Stimulated activated CD8-positive, alpha-beta memory T cell treated with anti-CD3 and anti-CD28 coated beads, Interleukin-2, amount 100 ng/mL, for 1 hour (primary cell): ENCODE measurements around the gene TMEM25.
"Not testable (repeated sequence)": the region's sequence is repeated elsewhere in the genome, so short reads cannot be mapped to it uniquely, and the experiment has no call there.

Experiments
- DNase-seq, 2 donors: peaks; one replicate each; pipeline ENCODE4 v3.0.0-alpha.2; 2020; ENCODE audit warnings: low read depth in 2 of 2

TMEM25 gene

GRCh38 chr11:118530683-118531596, at the start of gene TMEM25:
Gene TMEM25 (plus strand): TSS chr11:118531192. CDS start chr11:118531802, 610 bp downstream.
- DNase-seq, result peak; percentile 38 to 45

- DNase-seq, result not testable (repeated sequence)
Observed at GRCh38 chr11:118481238-118481637, 49.8 kb upstream of the TMEM25 start.

DNA sequence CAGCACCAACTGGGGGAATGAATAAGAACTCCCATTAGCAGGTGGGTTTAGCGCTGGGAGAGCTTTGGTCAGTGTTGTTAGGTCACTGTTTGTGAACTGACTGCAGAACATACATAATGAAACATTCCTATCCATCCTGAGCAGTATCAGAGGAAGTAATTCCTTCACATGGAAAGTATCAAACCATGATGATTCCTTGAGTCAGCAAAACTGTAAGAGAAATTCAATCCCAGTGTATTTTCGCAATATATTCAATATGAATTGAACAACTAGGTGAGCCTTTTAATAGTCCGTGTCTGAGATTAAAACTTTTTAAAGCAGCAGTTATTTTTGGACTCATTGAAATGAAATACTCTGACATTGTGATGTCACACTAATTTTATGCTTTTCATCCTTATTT, 46.6 kb upstream of the TMEM25 start:
- no peak for DNase-seq

- DNase-seq, result no peak
Observed at GRCh38 chr11:118485273-118485672, 45.7 kb upstream of the TMEM25 start.

DNA sequence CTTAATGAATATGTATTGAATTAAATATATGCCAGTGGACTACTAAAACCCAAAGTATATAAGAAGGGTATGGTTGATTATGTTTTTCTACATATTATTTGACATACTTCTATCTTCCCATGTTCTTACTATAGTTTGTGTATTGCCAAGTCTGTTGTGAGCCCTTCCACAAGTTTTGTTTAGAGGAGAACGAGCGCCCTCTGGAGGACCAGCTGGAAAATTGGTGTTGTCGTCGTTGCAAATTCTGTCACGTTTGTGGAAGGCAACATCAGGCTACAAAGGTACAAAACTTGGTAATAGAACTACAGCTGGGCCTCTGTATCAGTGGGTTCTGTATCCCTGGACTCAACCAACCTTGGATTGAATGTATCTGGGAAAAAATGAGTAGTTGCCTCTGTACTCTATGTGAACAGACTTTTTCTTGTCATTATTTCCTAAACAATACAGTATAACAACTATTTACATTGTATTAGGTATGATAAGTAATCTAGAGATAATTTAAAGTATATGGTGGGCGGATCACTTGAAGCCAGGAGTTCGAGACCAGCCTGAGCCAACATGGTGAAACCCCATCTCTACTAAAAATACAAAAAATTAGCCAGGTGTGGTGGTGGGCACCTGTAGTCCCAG, 42.4 kb upstream of the TMEM25 start:
- DNase-seq, result peak; percentile 58 to 60

GRCh38 chr11:118491041-118491440, 40.0 kb upstream of the TMEM25 start:
- DNase-seq, result no peak

DNA sequence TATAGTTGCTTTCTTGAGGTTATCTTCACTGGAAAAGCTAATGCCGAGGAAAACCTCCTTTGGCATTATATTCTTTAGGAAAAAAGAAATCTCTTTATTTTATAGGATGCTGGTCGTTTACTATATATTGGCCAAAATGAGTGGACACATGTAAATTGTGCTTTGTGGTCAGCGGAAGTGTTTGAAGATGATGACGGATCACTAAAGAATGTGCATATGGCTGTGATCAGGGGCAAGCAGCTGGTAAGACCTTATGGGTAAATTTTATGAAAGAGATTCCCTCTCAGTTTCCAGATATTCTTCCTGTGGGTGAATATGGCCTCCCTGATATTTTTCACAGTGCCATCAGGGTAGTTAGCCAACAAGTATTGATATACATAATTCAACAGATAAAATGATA, 33.2 kb upstream of the TMEM25 start:
- no peak for DNase-seq

GRCh38 chr11:118503216-118503615, 27.8 kb upstream of the TMEM25 start:
- no peak for DNase-seq

DNA sequence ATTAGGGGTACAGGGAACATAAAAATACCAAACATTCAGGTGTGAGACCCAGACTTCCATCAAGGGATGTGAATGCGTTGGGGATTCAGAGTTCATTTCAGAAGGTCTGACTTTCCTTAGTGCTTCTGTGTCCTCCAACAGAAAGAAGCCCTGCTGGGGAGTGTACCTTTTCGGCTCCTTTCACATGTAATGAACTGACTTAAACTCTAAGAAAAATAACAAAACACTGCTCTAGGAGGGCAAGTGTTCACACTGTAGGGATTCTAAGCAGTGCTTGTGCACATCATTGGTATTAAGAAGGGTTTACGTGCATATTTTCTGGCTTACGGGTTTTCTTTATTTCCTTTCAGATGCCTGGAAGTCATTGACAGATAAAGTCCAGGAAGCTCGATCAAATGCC, 19.4 kb upstream of the TMEM25 start:
- no peak for DNase-seq

DNA sequence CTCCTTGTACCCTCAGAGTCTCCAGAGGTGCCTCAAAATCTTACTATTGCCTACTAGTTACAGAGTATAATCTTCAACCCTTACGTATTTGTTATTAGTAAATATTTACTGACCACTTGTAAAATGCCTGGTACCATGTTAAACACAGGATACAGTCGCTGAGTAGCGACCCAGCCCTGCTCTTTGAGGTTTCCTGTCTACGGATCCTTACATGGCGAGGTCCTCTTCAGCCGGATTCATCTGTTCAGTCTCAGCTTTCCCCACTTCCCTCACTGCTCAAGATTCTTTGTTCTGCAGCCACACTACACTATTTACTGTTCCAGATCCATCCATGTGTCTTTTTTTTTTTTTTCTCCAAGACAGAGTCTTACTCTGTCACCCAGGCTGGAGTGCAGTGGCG, 16.9 kb upstream of the TMEM25 start:
- no peak for DNase-seq

DNA sequence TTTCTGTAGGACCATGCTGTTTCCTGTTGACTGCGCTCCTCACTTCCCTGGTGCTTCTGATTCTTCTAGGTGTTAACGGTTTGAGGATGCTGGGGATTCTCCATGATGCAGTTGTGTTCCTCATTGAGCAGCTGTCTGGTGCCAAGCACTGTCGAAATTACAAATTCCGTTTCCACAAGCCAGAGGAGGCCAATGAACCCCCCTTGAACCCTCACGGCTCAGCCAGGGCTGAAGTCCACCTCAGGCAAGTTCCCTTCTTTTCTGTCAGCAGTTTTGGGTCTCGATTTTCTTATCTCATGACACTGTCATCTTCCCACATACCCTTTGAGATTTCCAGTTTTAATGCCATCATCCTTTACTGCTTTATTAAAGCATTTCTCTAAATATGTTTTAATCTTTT, 11.4 kb upstream of the TMEM25 start:
- no peak for DNase-seq

DNA sequence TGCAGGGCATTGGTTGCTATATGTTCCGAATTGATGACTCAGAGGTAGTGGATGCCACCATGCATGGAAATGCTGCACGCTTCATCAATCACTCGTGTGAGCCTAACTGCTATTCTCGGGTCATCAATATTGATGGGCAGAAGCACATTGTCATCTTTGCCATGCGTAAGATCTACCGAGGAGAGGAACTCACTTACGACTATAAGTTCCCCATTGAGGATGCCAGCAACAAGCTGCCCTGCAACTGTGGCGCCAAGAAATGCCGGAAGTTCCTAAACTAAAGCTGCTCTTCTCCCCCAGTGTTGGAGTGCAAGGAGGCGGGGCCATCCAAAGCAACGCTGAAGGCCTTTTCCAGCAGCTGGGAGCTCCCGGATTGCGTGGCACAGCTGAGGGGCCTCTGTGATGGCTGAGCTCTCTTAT, 9.1 kb upstream of the TMEM25 start:
- no peak for DNase-seq

GRCh38 chr11:118522571-118523072, 8.4 kb upstream of the TMEM25 start:
- no peak for DNase-seq

GRCh38 chr11:118524356-118524755, 6.6 kb upstream of the TMEM25 start:
- DNase-seq, result no peak

DNA sequence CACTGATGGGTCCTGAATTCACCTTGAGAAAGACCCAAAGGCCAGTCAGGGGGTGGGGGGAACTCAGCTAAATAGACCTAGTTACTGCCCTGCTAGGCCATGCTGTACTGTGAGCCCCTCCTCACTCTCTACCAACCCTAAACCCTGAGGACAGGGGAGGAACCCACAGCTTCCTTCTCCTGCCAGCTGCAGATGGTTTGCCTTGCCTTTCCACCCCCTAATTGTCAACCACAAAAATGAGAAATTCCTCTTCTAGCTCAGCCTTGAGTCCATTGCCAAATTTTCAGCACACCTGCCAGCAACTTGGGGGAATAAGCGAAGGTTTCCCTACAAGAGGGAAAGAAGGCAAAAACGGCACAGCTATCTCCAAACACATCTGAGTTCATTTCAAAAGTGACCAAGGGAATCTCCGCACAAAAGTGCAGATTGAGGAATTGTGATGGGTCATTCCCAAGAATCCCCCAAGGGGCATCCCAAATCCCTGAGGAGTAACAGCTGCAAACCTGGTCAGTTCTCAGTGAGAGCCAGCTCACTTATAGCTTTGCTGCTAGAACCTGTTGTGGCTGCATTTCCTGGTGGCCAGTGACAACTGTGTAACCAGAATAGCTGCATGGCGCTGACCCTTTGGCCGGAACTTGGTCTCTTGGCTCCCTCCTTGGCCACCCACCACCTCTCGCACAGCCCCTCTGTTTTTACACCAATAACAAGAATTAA, 6.1 kb upstream of the TMEM25 start:
- DNase-seq, result no peak

DNA sequence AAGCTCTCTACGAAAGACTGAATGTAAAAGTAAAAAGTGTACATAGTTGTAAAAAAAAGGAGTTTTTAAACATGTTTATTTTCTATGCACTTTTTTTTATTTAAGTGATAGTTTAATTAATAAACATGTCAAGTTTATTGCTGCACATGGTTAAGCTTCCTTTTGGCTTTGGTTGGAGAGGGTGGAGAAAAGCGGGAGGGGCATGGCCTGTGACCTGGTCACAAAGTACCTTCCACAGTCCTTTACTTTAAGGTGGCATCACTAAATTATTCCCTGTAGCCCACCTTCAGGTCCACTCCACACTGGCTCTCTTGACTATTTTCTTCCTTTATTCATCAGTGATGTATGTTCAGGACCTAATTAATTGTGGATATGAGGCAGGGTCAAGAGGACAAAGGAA, 4.3 kb upstream of the TMEM25 start:
- DNase-seq, result no peak

- DNase-seq, result no peak
Observed at GRCh38 chr11:118527109-118527508, 3.9 kb upstream of the TMEM25 start, which contains the start of gene TTC36. Gene TTC36 (plus strand): TSS chr11:118527474. CDS start chr11:118527495, 21 bp downstream.

GRCh38 chr11:118528511-118528910, 2.5 kb upstream of the TMEM25 start:
- no peak for DNase-seq

- no peak for DNase-seq
Observed at GRCh38 chr11:118529584-118530175, 1.3 kb upstream of the TMEM25 start.

GRCh38 chr11:118530180-118530682, 761 bp upstream of the TMEM25 start:
- DNase-seq, result no peak

- DNase-seq, result no peak
Observed at GRCh38 chr11:118531597-118532084, 649 bp downstream of the TMEM25 start.
